Kidney epithelial cell (primary cell): ENCODE measurements around the gene SNTA1. TPM values are rescaled to one million over a fixed set of nuclear protein-coding genes. Genes with fewer than 3 reads are reported as not detected.
"Not testable (repeated sequence)": the region's sequence is repeated elsewhere in the genome, so short reads cannot be mapped to it uniquely, and the experiment has no call there.

ENCODE experiments used
- DNase-seq: peaks from one replicate; pipeline ENCODE4 v3.0.0-alpha.2; 2010; ENCODE audit warnings: low read depth
- H3K27me3 ChIP-seq: 2 replicates; pipeline ENCODE4 v1.6.0; 2011; ENCODE audit warnings: low read length; ENCODE audit not compliant: control insufficient read depth, insufficient read depth
- H3K36me3 ChIP-seq: 2 replicates; pipeline ENCODE4 v1.5.1; 2011; ENCODE audit warnings: low read length; ENCODE audit not compliant: control insufficient read depth, insufficient read depth
- H3K4me3 ChIP-seq: 2 replicates; pipeline ENCODE4 v1.5.1; 2011; ENCODE audit warnings: low read depth, mild to moderate bottlenecking, control low read depth, low read length
- CTCF ChIP-seq: IDR thresholded peaks from 2 replicates; pipeline ENCODE4 v1.5.1; 2011; ENCODE audit warnings: mild to moderate bottlenecking, moderate library complexity, low read length, control low read depth, inconsistent platforms; ENCODE audit not compliant: insufficient read depth, poor library complexity, severe bottlenecking
- total RNA-seq: library from RNA; depleted of rRNA; stranded (reverse); fragments of >200 nt; gene quantifications from 2 replicates; pipeline ENCODE4 v1.2.3, GENCODE V29; 2015

The SNTA1 gene
- total RNA-seq, 1 donor from 2014 or later, result 13.7 TPM

- no peak overlapping the region for H3K4me3 ChIP-seq
- TF ChIP-seq CTCF, result no peak
- no peaks in the 10 kb centered on the region for H3K27me3 ChIP-seq
- DNase-seq, result no peak
- no peaks in the 10 kb centered on the region for H3K36me3 ChIP-seq
These were observed 9.1 kb downstream of the SNTA1 start for GRCh38 chr20:33434434-33434833.

GRCh38 chr20:33433465-33434234 is 9.9 kb downstream of the SNTA1 start:
- H3K4me3 ChIP-seq, result no peak overlapping the region
- H3K36me3 ChIP-seq, result no peaks in the 10 kb centered on the region
- no peaks in the 10 kb centered on the region for H3K27me3 ChIP-seq
- no peak for DNase-seq
- TF ChIP-seq CTCF, result no peak

- no peaks in the 10 kb centered on the region for H3K27me3 ChIP-seq
- H3K4me3 ChIP-seq, result no peak overlapping the region
- H3K36me3 ChIP-seq, result no peaks in the 10 kb centered on the region
- TF ChIP-seq CTCF, result no peak
- no peak for DNase-seq
These were observed 11.7 kb downstream of the SNTA1 start for GRCh38 chr20:33431797-33432381.

- not testable (repeated sequence) for DNase-seq, H3K36me3 ChIP-seq, H3K27me3 ChIP-seq, H3K4me3 ChIP-seq
These were observed 19.7 kb downstream of the SNTA1 start for GRCh38 chr20:33423875-33424274.

- H3K36me3 ChIP-seq, result no peaks in the 10 kb centered on the region
- no peak overlapping the region for H3K4me3 ChIP-seq
- no peak for TF ChIP-seq CTCF
- H3K27me3 ChIP-seq, result no peaks in the 10 kb centered on the region
- DNase-seq, result no peak
These were observed 20.3 kb downstream of the SNTA1 start for GRCh38 chr20:33423141-33423834.

- no peak for DNase-seq
- H3K4me3 ChIP-seq, result no peak overlapping the region
- H3K36me3 ChIP-seq, result no peaks in the 10 kb centered on the region
- no peaks in the 10 kb centered on the region for H3K27me3 ChIP-seq
- no peak for TF ChIP-seq CTCF
These were observed 24.2 kb downstream of the SNTA1 start for GRCh38 chr20:33419140-33419974.
